T follicular helper cell (primary cell): ENCODE data around the gene TRIM9.

Source experiments
- DNase-seq: peaks from one replicate; pipeline ENCODE4 v3.0.0-alpha.2; 2020; ENCODE audit warnings: low read depth

The TRIM9 gene

GRCh38 chr14:51093371-51094281, 1.3 kb downstream of the TRIM9 start:
- DNase-seq = peak; percentile 39

- no peak for DNase-seq
Measured at GRCh38 chr14:51092965-51093364, 1.9 kb downstream of the TRIM9 start.

GRCh38 chr14:51089278-51089677, 5.6 kb downstream of the TRIM9 start:
- no peak for DNase-seq

- no peak for DNase-seq
Measured at GRCh38 chr14:51087031-51087441, 7.9 kb downstream of the TRIM9 start.

GRCh38 chr14:51086044-51086443, 8.9 kb downstream of the TRIM9 start:
- no peak for DNase-seq

- DNase-seq = no peak
Measured at GRCh38 chr14:51084962-51085361, 9.9 kb downstream of the TRIM9 start.

- no peak for DNase-seq
Measured at GRCh38 chr14:51084507-51084906, 10.4 kb downstream of the TRIM9 start.

GRCh38 chr14:51082349-51082748, 12.6 kb downstream of the TRIM9 start:
- no peak for DNase-seq

- no peak for DNase-seq
Measured at GRCh38 chr14:51081712-51082111, 13.2 kb downstream of the TRIM9 start.

- no peak for DNase-seq
Measured at GRCh38 chr14:51081209-51081608, 13.7 kb downstream of the TRIM9 start.

- no peak for DNase-seq
Measured at GRCh38 chr14:51080645-51081044, 14.3 kb downstream of the TRIM9 start.

GRCh38 chr14:51079489-51079888, 15.4 kb downstream of the TRIM9 start:
- DNase-seq = no peak

GRCh38 chr14:51079085-51079484, 15.8 kb downstream of the TRIM9 start:
- DNase-seq = no peak

- DNase-seq = no peak
Measured at GRCh38 chr14:51074701-51075385, 20.1 kb downstream of the TRIM9 start.

- DNase-seq = no peak
Measured at GRCh38 chr14:51073731-51074130, 21.2 kb downstream of the TRIM9 start.

- DNase-seq = no peak
Measured at GRCh38 chr14:51072976-51073375, 21.9 kb downstream of the TRIM9 start.

GRCh38 chr14:51071857-51072256, 23.0 kb downstream of the TRIM9 start:
- no peak for DNase-seq

GRCh38 chr14:51070726-51071125, 24.2 kb downstream of the TRIM9 start:
- DNase-seq = no peak

- DNase-seq = no peak
Measured at GRCh38 chr14:51069055-51069454, 25.9 kb downstream of the TRIM9 start.

- DNase-seq = no peak
Measured at GRCh38 chr14:51068268-51068667, 26.6 kb downstream of the TRIM9 start.

- no peak for DNase-seq
Measured at GRCh38 chr14:51067295-51067694, 27.6 kb downstream of the TRIM9 start.

- no peak for DNase-seq
Measured at GRCh38 chr14:51066576-51066975, 28.3 kb downstream of the TRIM9 start.

GRCh38 chr14:51059032-51059431, 35.9 kb downstream of the TRIM9 start:
- no peak for DNase-seq
